Measurements from ENCODE around the gene SMARCB1.
A peak's percentile ranks its signal among the peaks of the same experiment; 100 is the strongest.
"Not testable (repeated sequence)": the region's sequence is repeated elsewhere in the genome, so short reads cannot be mapped to it uniquely, and the experiment has no call there.

The SMARCB1 gene

DNA sequence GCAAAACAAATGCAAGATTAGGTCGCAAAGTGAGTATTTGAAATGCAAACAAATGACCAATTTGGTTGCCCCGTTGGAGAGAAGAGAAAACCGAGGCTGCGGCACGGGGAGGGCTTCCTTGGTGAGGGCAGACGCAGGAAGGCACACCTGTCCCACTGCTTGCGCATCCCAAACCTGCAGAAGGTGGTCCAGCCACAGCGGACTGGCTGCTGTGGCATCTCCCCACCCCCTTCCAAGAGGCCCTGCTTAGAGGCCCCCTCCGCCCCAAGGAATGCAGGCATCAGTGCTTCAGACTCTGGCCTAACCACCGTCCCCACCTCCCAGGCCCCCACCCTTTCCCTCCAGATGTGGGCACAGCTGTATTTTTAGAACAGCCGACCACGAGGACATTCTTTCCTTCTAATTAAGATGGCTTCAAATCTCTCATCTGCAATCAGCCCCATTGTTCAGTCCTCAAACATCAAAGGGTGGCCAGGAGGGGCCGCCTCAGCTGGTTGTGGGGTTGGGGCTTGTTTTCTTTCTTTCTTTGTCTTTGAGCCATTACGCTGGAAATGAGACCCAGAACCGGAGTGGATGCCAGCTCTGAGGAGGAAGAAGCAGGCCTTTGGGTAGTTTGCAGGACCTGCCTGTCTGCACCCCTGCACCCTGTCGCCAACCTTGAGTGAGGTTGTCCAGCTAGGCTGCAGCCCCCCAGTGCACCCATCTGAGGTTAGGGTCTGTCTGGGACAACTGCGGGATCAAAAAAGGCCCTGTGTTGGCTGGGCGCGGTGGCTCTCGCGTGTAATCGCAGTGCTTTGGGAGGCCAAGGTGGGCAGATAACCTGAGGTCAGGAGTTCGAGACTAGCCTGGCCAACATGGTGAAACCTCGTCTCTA, 61.5 kb downstream of the SMARCB1 start:
- no peak for DNase-seq

- peak; percentile 47 to 63 for DNase-seq
These were observed 62.5 kb downstream of the SMARCB1 start for GRCh38 chr22:23849009-23850006.

- no peak for DNase-seq
These were observed 63.4 kb downstream of the SMARCB1 start for GRCh38 chr22:23850136-23850611.

- no peak for DNase-seq
These were observed 70.2 kb downstream of the SMARCB1 start for GRCh38 chr22:23856721-23857605.

DNA sequence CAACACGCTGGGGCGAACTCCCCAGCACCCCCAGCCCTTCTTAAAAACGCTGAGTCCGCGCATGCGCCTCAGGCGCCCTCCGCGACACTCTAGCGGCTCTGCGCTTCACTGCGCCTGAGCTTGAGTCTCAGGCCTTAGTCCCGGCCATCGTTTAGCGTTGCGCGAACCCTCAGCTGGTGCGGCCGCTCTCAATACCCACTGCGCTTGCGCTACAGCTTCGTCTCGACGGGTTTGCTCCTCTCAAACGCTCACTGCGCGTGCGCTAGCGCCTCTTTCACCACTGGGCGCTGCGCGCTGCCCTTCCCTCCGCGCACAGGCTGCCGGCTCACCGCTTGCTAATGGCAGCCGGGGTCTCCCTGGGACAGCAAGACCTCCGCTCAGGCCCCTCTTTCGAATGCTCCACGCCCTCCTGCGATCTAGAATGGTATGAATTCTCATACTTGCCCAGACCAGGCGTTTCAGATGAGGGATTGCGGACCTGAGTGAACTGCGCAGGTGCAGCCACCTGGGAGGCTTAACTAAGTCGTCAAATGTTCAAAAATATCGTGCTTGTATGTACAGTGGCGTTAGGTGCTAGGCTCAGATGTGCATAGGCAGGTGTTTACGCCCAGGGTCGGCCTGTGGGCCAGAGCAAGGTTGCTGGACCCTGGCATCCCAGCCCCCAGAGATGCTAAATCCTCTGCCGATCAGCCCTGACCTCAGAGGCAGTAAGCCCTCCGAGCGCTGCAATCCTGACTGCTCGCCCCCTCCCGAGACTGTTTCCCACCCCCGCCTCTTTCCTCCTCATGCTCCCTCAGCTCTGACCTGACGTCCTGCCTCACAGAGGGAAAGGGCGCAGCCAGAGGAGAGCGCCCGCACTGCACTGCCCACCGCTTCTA, 71.1 kb downstream of the SMARCB1 start, which contains the start of gene SLC2A11:
Gene SLC2A11 (plus strand): TSS at position 270 of the 878 bp plus-strand sequence. CDS start 125 bp downstream, at position 395.
- DNase-seq, result peak; percentile 96

GRCh38 chr22:23858484-23858815, 71.7 kb downstream of the SMARCB1 start:
- no peak for DNase-seq

DNA sequence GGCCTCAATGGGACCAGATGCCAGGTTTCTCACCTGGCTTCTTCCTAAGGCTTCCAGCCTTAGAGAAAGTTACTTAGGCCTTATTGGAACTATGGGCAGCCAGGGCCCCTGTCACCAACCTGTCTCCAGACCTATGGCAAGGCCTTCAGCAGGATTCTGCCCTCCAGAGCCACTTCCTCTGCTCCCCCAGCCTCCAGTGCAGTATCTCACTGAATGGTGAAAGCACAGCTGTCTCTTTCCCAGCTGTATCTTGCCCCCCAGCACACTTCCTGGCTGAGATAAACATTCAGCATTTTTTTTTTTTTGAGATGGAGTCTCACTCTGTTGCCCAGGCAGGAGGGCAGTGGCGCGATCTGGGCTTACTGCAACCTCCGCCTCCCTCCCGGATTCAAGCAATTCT, 72.4 kb downstream of the SMARCB1 start:
- DNase-seq, result no peak

- DNase-seq, result not testable (repeated sequence)
These were observed 73.4 kb downstream of the SMARCB1 start for GRCh38 chr22:23860187-23860586.

DNA sequence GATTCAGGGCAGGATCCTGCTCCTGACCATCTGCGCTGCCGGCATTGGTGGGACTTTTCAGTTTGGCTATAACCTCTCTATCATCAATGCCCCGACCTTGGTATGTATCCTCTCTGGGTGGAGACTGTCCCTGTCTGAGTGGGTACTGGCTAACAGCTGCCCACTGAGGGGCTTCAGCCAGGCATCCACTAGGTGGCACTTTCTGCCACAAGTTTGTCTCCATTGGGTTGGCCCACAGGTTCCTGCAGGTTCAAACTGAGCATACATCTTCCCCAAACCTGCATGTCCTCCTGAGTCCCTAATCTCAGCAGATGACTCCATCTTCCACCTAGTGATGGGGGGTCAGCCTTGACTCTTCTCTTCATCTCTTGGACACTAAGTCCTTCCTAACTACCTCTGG, 75.3 kb downstream of the SMARCB1 start:
- DNase-seq, result peak; percentile 34 to 36

GRCh38 chr22:23864499-23865154, 77.9 kb downstream of the SMARCB1 start:
- not testable (repeated sequence) for DNase-seq

DNA sequence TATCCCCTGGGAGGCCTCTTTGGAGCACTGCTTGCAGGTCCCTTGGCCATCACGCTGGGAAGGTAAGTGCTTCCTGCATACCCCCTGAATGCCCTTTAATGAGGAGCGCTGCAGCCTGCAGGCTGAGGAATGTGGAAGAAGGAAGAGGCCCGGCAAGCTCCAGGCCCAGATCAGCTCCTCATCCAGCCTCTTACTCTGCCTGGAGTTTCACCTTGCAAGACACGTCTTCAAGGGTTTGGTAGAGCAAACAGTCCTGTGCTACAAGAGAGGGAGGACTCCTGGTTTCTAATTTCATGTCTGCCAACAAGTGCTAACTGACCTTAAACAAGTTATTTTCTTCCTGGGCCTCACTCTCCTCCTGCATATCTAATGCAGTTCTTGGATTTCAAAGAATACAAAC, 81.8 kb downstream of the SMARCB1 start:
- no peak for DNase-seq

- no peak for DNase-seq
These were observed 88.1 kb downstream of the SMARCB1 start for GRCh38 chr22:23874871-23875270.

GRCh38 chr22:23875801-23876200, 89.0 kb downstream of the SMARCB1 start:
- no peak for DNase-seq

DNA sequence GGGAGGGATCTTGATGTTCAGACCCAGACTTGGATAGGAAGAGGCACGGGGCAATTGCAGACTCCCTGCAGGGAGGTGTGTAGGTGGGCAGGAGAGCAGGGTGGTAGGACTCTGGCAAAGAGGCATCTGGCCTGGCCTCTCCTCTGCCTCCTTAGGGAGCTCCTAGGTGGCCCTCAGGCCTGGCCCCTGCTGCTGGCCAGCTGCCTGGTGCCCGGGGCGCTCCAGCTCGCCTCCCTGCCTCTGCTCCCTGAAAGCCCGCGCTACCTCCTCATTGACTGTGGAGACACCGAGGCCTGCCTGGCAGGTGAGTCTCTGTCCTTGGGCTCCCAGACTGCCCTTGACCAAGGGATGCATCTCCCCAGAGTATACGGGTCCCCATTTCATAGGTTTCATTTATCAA, 90.8 kb downstream of the SMARCB1 start:
- DNase-seq, result no peak

DNA sequence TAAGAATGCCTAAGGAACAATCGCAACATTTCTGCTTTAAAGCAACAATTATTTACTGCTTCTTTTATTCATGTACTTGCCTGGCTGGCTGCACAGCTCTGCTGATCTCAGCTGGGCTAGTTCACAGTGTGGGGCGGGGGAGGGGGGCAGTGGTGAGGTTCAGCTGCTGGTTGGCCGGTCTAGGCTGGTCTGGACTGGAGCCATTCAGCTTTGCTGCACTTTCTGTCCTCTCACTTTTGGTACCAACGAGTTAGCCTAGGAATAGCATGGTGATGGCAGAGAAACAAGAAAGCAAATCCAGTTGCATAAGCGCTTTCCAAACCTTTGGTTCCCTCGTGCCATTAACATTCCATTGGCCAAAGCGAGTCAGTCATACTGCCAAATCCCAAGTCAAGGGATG, 91.5 kb downstream of the SMARCB1 start:
- DNase-seq, result no peak

DNA sequence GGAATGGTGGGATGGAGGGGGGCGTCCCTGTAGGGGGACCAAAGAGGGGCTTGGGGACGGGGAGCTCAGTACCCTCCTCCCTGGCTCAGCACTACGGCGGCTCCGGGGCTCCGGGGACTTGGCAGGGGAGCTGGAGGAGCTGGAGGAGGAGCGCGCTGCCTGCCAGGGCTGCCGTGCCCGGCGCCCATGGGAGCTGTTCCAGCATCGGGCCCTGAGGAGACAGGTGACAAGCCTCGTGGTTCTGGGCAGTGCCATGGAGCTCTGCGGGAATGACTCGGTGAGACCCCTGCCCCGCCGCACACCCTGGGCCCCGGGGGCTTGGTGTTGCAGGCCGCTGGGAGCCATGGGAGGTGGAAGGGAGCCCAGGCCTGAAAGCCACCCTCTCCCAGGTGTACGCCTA, 95.6 kb downstream of the SMARCB1 start:
- no peak for DNase-seq

GRCh38 chr22:23883658-23884057, 96.9 kb downstream of the SMARCB1 start:
- no peak for DNase-seq

DNA sequence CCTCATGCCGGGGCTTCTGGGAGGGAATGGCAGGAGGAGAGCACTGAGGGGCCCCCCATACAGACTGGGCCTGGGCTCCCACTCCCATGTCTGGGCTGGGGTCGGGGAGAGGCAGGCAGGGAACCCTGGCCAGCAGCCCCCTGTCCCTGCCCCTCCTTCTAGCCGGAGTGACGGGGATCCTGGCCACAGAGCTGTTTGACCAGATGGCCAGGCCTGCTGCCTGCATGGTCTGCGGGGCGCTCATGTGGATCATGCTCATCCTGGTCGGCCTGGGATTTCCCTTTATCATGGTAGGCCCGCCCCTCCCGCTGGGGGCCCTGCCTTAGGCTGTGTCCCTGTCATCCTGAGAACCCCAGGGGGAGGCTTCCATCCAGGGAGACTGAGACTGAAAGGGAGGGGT, 97.4 kb downstream of the SMARCB1 start:
- no peak for DNase-seq
